ENCODE results near the gene NUP98. TPM values are rescaled to one million over a fixed set of nuclear protein-coding genes. Genes with fewer than 3 reads are reported as not detected.

The NUP98 gene
- total RNA-seq, 1 experiment from 2014 or later: 98.4 TPM

- TF ChIP-seq REST (IDR thresholded peaks at IDR 0.05; ENCODE audit: low read depth) (no peak), TCF7L2 (IDR thresholded peaks at IDR 0.05; ENCODE audit: borderline replicate concordance, extremely low read depth, insufficient read depth, insufficient read length) (no peak)
These were observed 123.2 kb downstream of the NUP98 start (continued) for GRCh38 chr11:3674189-3674588.

- ChIA-PET POLR2A (no interaction called here), RAD21 (ENCODE audit: low non-redundant PET in 1 of 2, low total read pairs in 2 of 2, uncharacterized antibody in 2 of 2, unreplicated experiment in 2 of 2) (no interaction called here), CTCF (no interaction called here)
- Histone ChIP-seq H3K36me3 (ENCODE audit: control insufficient read depth in 1 of 2, insufficient read depth in 2 of 2, low read length in 2 of 2) (peaks cover 35 to 40% of the 10 kb centered on the region in 2 experiments), H3K9me2 (ENCODE audit: insufficient read depth) (no peaks in the 10 kb centered on the region), H3K9ac (ENCODE audit: low read length) (no peak within 1 kb of the TSS), H3K27ac (ENCODE audit: low read depth, low read length) (no peak within 1 kb of the TSS), H3K4me1 (ENCODE audit: control insufficient read depth in 1 of 2, insufficient read depth in 2 of 2, low read length in 2 of 2) (no peaks in the 10 kb centered on the region; a peak in 1 of 4 replicates), H3K79me2 (ENCODE audit: insufficient read depth, low read length) (no peaks in the 10 kb centered on the region), H3K9me3 (ENCODE audit: control insufficient read depth in 1 of 2, insufficient read depth in 1 of 2, low read depth in 1 of 2, low read length in 2 of 2) (no peaks in the 10 kb centered on the region), H3K27me3 (ENCODE audit: insufficient read depth, low read length) (no peaks in the 10 kb centered on the region), H3K4me2 (ENCODE audit: low read length) (no peak within 1 kb of the TSS), H4K20me1 (ENCODE audit: insufficient read depth) (no peaks in the 10 kb centered on the region), H3K4me3 (replicated peaks in 1 of 2; ENCODE audit: low read depth in 1 of 2, low read length in 2 of 2) (no peak within 1 kb of the TSS), H2AFZ (ENCODE audit: low read depth, low read length, poor library complexity, severe bottlenecking) (no peak within 1 kb of the TSS)
- ATAC-seq (no peak), DNase-seq (ENCODE audit: low read depth, low spot score) (no peak)
- TF ChIP-seq YY1 (IDR thresholded peaks at IDR 0.05; ENCODE audit: extremely low read depth, insufficient replicate concordance, low read depth, low read length) (no peak), SIN3A (IDR thresholded peaks at IDR 0.05; ENCODE audit: low read depth) (no peak), MAX (IDR thresholded peaks at IDR 0.05) (no peak), CTCF (IDR thresholded peaks at IDR 0.05 in 2 of 3, conservative IDR thresholded peaks at IDR 0.05 in 1 of 3; ENCODE audit: borderline replicate concordance in 1 of 3, insufficient read depth in 1 of 3, low read depth in 2 of 3, low read length in 2 of 3) (no peak), REST (IDR thresholded peaks at IDR 0.05; ENCODE audit: low read depth) (no peak)
- no TSS peak for BruUV-seq (replicated peaks)
- intact Hi-C loops (cut with micrococcal nuclease): no loop called here
These were observed 125.8 kb downstream of the NUP98 start, which contains the start of gene CHRNA10 for GRCh38 chr11:3671334-3672254. CHRNA10 (minus strand) TSS chr11:3671384; CDS start chr11:3671312, 72 bp downstream.

Data from HCT116 (cell line).